Loucy (cell line): ENCODE data around the gene MAFB.
A peak's percentile ranks its signal among the peaks of the same experiment; 100 is the strongest.

ENCODE experiments used
- H2AFZ ChIP-seq: fragments of 200-600 bp; sonication (generic); 2 replicates; pipeline ENCODE4 v1.6.0; 2016; ENCODE audit warnings: antibody characterized with exemption, mild to moderate bottlenecking, low read length, moderate library complexity
- H3F3A ChIP-seq: fragments of 200-600 bp; 2 replicates; pipeline ENCODE4 v1.6.0; 2016; ENCODE audit warnings: antibody characterized with exemption, low read depth, mild to moderate bottlenecking
- H3K27me3 ChIP-seq: fragments of 200-600 bp; sonication (generic); 2 replicates; pipeline ENCODE4 v1.6.1; 2014; ENCODE audit warnings: low read length, mild to moderate bottlenecking; ENCODE audit not compliant: insufficient read depth, poor library complexity, severe bottlenecking
- H3K36me3 ChIP-seq: fragments of 200-600 bp; sonication (generic); 2 replicates; pipeline ENCODE4 v1.6.1; 2016; ENCODE audit warnings: low read length; ENCODE audit not compliant: insufficient read depth
- H3K4me1 ChIP-seq: fragments of 200-600 bp; sonication (generic); 2 replicates; pipeline ENCODE4 v1.5.1; 2014; ENCODE audit warnings: low read length, mild to moderate bottlenecking; ENCODE audit not compliant: insufficient read depth, poor library complexity, severe bottlenecking
- H3K4me2 ChIP-seq: fragments of 200-600 bp; sonication (generic); 2 replicates; pipeline ENCODE4 v1.6.0; 2014; ENCODE audit warnings: antibody characterized with exemption, low read length, low read depth, mild to moderate bottlenecking; ENCODE audit not compliant: poor library complexity, severe bottlenecking
- H3K4me3 ChIP-seq: fragments of 200-600 bp; sonication (generic); 2 replicates; pipeline ENCODE4 v1.5.1; 2014; ENCODE audit warnings: low read length, mild to moderate bottlenecking, mixed read lengths; ENCODE audit not compliant: poor library complexity, severe bottlenecking
- H3K79me2 ChIP-seq: fragments of 200-600 bp; sonication (generic); 2 replicates; pipeline ENCODE4 v1.6.1; 2014; ENCODE audit warnings: low read length; ENCODE audit not compliant: insufficient read depth
- H3K9ac ChIP-seq: fragments of 200-600 bp; sonication (generic); 2 replicates; pipeline ENCODE4 v1.6.0; 2014; ENCODE audit warnings: mild to moderate bottlenecking, low read depth, low read length, moderate library complexity; ENCODE audit not compliant: poor library complexity, severe bottlenecking
- H3K9me2 ChIP-seq: fragments of 200-600 bp; sonication (generic); replicated peaks from 2 replicates; pipeline ENCODE4 v1.6.1; 2016; ENCODE audit warnings: low read depth, low read length, mixed read lengths
- H3K9me3 ChIP-seq: fragments of 200-600 bp; sonication (generic); 2 replicates; pipeline ENCODE4 v1.6.1; 2014; ENCODE audit warnings: mild to moderate bottlenecking, antibody characterized with exemption, low read length, low read depth; ENCODE audit not compliant: insufficient read depth
- H4K20me1 ChIP-seq: fragments of 200-600 bp; sonication (generic); 2 replicates; pipeline ENCODE4 v1.6.0; 2014; ENCODE audit warnings: antibody characterized with exemption, low read length, mild to moderate bottlenecking; ENCODE audit not compliant: insufficient read depth, poor library complexity, severe bottlenecking
- EZH2phosphoT487 ChIP-seq: fragments of 200-600 bp; IDR thresholded peaks from 2 replicates; pipeline ENCODE4 v1.6.1; 2018; ENCODE audit warnings: antibody characterized with exemption, mild to moderate bottlenecking, moderate library complexity, borderline replicate concordance
- TF ChIP-seq, protein P1 (sequence below): fragments of 200-600 bp; sonication (generic); conservative IDR thresholded peaks from 2 replicates; pipeline ENCODE4 v1.5.1; 2014; ENCODE audit warnings: mild to moderate bottlenecking, antibody characterized with exemption, low read length

MAFB gene

DNA sequence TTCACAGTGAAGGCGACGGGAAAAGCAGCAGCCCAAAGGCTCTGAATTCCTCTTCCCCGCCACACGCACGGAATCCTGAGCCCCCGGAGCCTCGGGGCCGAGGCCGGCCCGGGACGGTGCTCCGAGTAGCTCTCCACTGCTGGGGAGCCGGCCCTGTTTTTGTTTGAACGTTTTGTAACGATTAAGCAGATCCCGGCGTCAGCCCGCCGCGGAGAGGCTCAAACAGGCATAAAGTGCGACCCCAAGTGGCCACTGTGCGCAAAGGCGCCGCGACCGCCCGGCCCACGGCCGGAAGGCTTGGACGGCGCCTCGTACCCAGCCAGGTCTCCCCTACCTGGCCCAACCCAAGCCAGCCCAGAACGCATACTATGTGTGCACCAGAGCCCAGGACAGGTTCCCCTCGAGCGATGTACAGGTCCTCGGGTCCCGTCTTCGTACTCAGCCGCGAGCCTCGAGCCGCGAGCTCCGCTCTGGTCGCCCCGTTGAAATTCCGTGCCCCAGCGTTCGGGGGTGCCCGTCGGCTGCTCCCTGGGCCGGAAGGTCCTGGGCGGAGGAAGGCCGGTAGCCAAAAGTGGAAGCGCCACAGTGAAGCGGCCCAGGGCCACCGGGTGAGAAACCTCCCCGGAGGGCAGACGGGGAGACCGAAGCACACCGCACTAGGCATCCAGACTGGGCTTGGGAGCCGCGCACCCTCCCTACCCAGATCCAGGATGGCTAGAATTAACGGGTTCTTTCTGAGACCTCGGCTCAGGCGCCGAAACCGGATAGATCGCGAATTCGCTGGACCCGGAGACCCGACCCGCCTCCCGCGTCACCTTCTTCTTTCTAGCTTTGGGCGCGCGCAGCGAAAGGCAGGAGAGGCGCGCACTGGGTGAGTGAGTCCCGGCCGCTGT lies 1.2 kb upstream of the MAFB start:
- Histone ChIP-seq H4K20me1 (no peaks in the 10 kb centered on the region), H2AFZ (peak overlapping the region; percentile 98), H3F3A (0 out of 2 replicates have a peak, but pooled peaks cover 4% of the 10 kb centered on the region), H3K9ac (peak overlapping the region; percentile 82), H3K4me2 (peak overlapping the region; percentile 91), H3K79me2 (no peaks in the 10 kb centered on the region; the same call in 1 of the 2 replicates), H3K4me3 (peak overlapping the region; percentile 83), H3K27me3 (no peaks in the 10 kb centered on the region), H3K4me1 (peaks cover 14% of the 10 kb centered on the region), H3K9me3 (no peaks in the 10 kb centered on the region), H3K9me2 (no peaks in the 10 kb centered on the region), H3K36me3 (no peaks in the 10 kb centered on the region)
- no peak for TF ChIP-seq EZH2phosphoT487
- TF ChIP-seq, protein P1, sequence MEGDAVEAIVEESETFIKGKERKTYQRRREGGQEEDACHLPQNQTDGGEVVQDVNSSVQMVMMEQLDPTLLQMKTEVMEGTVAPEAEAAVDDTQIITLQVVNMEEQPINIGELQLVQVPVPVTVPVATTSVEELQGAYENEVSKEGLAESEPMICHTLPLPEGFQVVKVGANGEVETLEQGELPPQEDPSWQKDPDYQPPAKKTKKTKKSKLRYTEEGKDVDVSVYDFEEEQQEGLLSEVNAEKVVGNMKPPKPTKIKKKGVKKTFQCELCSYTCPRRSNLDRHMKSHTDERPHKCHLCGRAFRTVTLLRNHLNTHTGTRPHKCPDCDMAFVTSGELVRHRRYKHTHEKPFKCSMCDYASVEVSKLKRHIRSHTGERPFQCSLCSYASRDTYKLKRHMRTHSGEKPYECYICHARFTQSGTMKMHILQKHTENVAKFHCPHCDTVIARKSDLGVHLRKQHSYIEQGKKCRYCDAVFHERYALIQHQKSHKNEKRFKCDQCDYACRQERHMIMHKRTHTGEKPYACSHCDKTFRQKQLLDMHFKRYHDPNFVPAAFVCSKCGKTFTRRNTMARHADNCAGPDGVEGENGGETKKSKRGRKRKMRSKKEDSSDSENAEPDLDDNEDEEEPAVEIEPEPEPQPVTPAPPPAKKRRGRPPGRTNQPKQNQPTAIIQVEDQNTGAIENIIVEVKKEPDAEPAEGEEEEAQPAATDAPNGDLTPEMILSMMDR = peak; percentile 84

DNA sequence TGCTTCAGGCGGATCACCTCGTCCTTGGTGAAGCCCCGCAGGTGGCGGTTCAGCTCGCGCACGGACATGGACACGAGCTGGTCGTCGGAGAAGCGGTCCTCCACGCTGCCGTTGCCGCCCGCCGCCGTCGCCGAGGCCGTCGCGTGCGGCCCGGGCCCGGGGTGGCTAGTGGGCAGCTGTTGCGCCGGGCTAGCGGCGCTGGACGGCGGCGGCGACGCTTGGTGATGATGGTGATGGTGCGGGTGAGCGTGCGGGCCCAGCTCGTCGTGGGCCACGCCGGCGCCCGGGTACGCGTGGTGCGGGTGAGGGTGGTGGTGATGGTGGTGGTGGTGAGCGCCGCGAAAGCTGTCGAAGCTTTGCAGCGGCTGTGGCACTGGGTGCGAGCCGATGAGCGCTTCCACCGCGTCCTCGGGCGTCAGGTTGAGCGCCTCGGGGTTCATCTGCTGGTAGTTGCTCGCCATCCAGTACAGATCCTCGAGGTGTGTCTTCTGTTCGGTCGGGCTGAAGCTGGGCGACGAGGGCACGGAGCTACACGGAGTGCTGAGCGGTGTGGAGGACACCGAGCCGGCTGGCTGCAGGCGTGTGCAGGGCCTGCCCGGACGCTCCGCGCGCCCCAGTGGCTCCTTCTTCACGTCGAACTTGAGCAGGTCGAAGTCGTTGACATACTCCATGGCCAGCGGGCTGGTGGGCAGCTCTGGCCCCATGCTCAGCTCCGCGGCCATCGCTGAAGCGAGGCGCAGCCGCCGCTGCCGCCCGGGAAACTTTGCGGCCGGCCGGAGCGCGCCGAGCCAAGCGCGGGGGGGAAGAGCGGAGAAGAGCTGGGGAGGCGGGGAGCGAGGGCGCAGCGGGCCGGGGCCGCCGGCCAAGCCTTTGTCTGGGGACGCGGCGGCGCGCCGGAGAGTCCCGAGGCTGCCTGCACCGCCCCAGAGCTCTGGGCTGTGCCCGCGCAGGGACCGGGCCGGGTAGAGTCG lies 622 bp downstream of the MAFB start:
- peak overlapping the region; percentile 73; the same call in 1 of the 2 replicates for H2AFZ ChIP-seq
- no peaks in the 10 kb centered on the region for H3K9me3 ChIP-seq
- no peak for TF ChIP-seq EZH2phosphoT487
- TF ChIP-seq, protein P1 = no peak
- 0 out of 2 replicates have a peak, but pooled peaks cover 4% of the 10 kb centered on the region for H3F3A ChIP-seq
- H3K4me3 ChIP-seq = peak overlapping the region; percentile 83
- no peaks in the 10 kb centered on the region for H4K20me1 ChIP-seq
- H3K4me2 ChIP-seq = peak overlapping the region; percentile 91
- H3K4me1 ChIP-seq = peaks cover 14% of the 10 kb centered on the region
- H3K36me3 ChIP-seq = no peaks in the 10 kb centered on the region
- H3K9ac ChIP-seq = peak overlapping the region; percentile 73
- H3K9me2 ChIP-seq = no peaks in the 10 kb centered on the region
- no peaks in the 10 kb centered on the region; the same call in 1 of the 2 replicates for H3K79me2 ChIP-seq
- no peaks in the 10 kb centered on the region for H3K27me3 ChIP-seq

DNA sequence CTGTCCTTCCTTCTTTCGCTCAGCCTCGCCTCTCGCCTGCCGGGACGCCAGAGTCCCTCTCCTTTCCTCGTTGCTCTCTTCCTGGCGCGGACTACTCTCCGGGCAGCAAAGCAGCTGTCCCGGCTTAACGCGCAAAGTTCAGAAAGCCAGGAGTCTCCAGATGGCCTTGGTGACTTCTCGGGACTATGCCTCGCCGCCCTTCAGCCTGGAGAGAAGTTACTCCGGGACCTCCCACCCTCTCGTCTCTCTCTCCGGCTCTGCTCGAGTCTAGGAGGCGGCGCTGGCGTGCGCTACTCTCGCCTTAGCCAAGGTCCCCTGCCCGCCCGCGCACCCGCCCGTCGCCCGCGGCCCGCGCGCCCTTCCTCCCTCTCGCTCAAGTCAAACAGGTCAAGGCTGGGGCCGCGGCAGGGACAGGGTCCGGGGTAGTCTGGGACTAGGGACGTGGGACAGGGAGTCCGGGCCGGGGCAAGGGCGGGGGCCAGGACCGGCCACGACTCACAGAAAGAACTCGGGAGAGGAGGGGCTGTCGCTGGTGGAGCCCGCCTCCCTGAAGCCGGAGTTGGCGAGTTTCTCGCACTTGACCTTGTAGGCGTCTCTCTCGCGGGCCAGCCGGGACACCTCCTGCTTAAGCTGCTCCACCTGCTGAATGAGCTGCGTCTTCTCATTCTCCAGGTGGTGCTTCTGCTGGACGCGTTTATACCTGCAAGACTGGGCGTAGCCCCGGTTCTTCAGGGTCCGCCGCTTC lies 1.5 kb downstream of the MAFB start:
- no peaks in the 10 kb centered on the region for H3K9me2 ChIP-seq
- peak overlapping the region; percentile 91 for H3K4me2 ChIP-seq
- TF ChIP-seq, protein P1 = no peak
- no peak for TF ChIP-seq EZH2phosphoT487
- 0 out of 2 replicates have a peak, but pooled peaks cover 4% of the 10 kb centered on the region for H3F3A ChIP-seq
- H3K36me3 ChIP-seq = no peaks in the 10 kb centered on the region
- H3K9ac ChIP-seq = no peak overlapping the region
- H3K79me2 ChIP-seq = no peaks in the 10 kb centered on the region; the same call in 1 of the 2 replicates
- H3K27me3 ChIP-seq = no peaks in the 10 kb centered on the region
- no peaks in the 10 kb centered on the region for H4K20me1 ChIP-seq
- H2AFZ ChIP-seq = no peak overlapping the region
- peaks cover 14% of the 10 kb centered on the region for H3K4me1 ChIP-seq
- H3K9me3 ChIP-seq = no peaks in the 10 kb centered on the region
- peak overlapping the region; percentile 83 for H3K4me3 ChIP-seq
